Astrocyte of the spinal cord (primary cell): ENCODE data around the gene FGF14.
A peak's percentile ranks its signal among the peaks of the same experiment; 100 is the strongest.

Experiments used
- DNase-seq: peaks from one replicate; pipeline ENCODE4 v3.0.0; 2011; ENCODE audit warnings: low read depth, low spot score
- H3K4me3 ChIP-seq: 2 replicates; pipeline ENCODE4 v1.5.1; 2011; ENCODE audit warnings: low read depth, mild to moderate bottlenecking, low read length, moderate library complexity
- CTCF ChIP-seq: IDR thresholded peaks from 2 replicates; pipeline ENCODE4 v1.5.1; 2012; ENCODE audit warnings: low read depth, mild to moderate bottlenecking, low read length, inconsistent platforms
- in situ Hi-C: cut with HindIII; loops from 2 replicates; pipeline ENCODE4 v1.10.0; 2017; ENCODE audit warnings: low sequenced_read_pairs

The FGF14 gene

DNA sequence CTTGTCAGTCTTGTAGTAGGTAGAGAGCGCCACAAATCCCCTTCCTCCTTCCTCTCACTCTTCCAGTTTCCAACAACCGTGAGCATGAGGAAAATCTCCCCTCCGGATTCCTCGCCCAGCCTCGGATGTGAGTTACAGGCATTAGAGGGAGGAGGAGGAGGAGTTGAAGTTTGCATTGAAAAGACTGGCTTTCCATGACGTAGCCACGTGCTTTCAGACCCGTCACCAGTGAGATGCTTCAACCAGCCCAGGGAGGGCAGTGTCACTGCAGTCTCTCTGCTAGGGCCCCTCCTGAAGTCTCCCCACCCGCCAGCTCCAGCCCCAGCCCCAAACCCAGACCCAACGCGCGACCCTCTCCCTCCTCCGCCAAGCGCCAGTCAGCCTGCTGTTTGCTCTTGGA is 442 bp upstream of the FGF14 start:
- TF ChIP-seq CTCF: no peak
- in situ Hi-C loops: no loop called here
- DNase-seq: peak; percentile 42
- H3K4me3 ChIP-seq: peak overlapping the region; percentile 46

DNA sequence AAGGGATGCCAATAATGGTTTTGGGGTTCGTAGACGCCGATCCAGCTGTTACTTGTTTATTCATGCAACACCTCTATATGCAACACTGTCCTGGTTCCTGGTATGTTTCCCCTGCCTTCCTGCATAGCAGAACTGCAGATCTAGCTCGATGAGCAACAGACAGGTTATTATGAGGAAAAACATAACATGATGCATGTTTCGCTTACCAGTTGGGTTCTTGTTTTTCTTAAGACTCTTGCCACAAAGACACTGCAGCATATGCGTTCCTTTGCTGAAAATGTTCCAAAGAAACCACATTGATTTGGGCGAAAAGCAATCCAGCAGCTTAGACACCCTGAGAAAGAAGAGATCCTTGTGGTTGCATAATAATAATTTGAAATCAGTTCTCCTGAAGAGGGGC is 583 bp downstream of the FGF14 start:
- TF ChIP-seq CTCF: no peak
- peak overlapping the region; percentile 46 for H3K4me3 ChIP-seq
- in situ Hi-C loops: no loop called here
- peak; percentile 20 for DNase-seq

DNA sequence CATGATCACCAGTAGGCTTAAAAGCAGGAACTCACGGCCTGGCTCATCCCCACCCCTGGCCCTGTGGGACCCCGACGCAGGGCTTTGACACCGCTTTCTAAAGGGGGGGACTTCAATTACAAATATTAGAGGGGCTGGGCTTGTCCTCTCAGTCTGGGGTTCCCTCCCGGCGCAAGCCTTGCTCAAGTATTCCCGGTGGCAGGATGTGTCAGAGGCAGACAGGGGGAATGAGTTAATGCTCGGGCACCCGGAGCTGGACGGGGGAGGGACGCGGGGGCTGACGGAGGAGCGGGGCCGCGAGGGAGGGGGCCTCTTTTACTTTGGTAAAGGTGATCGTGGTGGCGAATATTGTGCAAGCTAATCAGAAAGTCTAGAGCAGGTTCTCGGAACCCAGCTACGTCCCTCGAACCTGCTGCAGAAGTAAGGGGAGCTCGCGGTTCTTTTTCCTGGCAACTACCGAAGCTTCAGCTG is 1.1 kb downstream of the FGF14 start:
- DNase-seq: peak; percentile 2
- no peak for TF ChIP-seq CTCF
- in situ Hi-C loops: no loop called here
- peak overlapping the region; percentile 46 for H3K4me3 ChIP-seq

DNA sequence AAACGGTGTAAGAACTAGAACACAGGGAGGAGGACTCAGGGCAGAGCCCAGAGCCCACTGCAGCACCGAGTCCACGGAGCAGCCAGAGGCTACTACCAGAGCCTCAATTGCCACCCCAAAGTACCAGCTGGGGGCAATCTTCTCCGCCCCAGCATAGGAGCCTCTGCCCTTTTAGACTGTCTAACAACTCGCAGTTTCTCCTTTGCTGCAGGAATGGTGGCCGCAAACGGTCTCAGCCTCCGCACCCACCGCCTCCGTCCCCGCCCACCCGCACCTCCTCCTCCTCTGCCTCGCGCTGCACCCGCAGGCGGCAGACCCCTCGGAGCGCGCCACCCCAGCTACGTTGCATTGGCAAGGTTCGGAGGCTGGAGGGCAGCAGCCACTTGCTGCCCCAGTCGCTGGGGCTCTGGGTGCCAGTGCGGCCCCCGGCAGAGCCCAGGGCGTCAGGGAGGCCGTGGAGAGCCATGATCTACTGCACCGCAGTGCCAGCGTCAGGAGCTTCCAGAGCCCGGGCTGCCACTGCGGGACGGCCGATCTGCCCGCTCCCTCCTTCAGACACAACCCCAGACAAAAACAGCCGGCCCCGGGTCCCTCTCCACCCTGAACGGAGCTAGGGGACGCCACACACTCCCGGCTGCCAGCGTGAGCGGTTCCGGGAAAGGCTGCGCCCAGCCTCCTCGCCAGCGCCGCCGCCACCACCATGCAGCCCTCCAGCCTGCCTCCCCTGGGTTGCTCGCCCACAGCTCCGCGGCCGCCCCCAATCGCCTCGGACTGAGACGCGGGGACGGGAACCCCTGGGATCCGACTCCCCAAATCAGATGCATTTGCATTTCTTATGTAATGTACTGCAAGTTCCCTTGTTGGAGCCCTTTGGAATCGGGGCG is 1.8 kb downstream of the FGF14 start:
- no peak for DNase-seq
- H3K4me3 ChIP-seq: peak overlapping the region; percentile 46
- TF ChIP-seq CTCF: no peak
- in situ Hi-C loops: no loop called here

GRCh38 chr13:102395939-102396338 is 5.9 kb downstream of the FGF14 start:
- H3K4me3 ChIP-seq: no peak overlapping the region
- in situ Hi-C loops: no loop called here

DNA sequence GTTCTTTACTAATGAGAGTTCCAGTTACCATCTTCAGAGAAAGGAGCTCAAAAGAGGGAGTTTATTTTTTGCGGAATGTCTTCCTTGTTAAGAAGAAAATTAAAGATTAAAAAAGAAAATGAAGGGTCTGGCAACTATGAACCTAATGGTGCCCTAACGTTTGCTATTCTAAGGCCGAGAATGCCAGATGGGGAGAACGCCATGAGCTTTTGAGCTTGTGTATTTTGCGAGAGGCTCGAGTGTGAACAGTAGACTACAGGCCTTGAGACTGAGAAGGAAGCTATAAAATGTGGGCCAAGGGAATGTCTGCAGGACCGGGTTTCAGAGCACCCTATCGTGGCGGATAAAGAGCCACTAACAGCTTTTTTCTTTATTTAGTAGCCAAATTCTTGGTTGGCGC is 6.7 kb downstream of the FGF14 start:
- no peak for DNase-seq
- in situ Hi-C loops: no loop called here
- H3K4me3 ChIP-seq: peak overlapping the region; percentile 59
- no peak for TF ChIP-seq CTCF

More at GRCh38 chr13:102395939-102396338, 5.9 kb downstream of the FGF14 start:
- DNase-seq: no peak
- TF ChIP-seq CTCF: no peak
